NT2/D1 (cell line): ENCODE data around the gene ANO8.

Source experiments
- SUZ12 ChIP-seq: IDR thresholded peaks from 2 replicates; pipeline ENCODE4 v1.6.1; 2011; ENCODE audit not compliant: insufficient read length, insufficient read depth; ENCODE audit errors: extremely low read depth
- YY1 ChIP-seq: IDR thresholded peaks from 2 replicates; pipeline ENCODE4 v1.6.1; 2011; ENCODE audit not compliant: insufficient read length, insufficient read depth
- ZNF274 ChIP-seq: IDR thresholded peaks from 2 replicates; pipeline ENCODE4 v1.6.1; 2011; ENCODE audit warnings: mild to moderate bottlenecking, low read depth, low read length

- TF ChIP-seq YY1 (no peak), ZNF274 (no peak), SUZ12 (no peak)
Observed at GRCh38 chr19:17376935-17377600, 42.4 kb upstream of the ANO8 start, which contains the start of gene PLVAP.
